Caco-2 (cell line): ENCODE measurements around the gene HOXB4. TPM values are rescaled to one million over a fixed set of nuclear protein-coding genes. Genes with fewer than 3 reads are reported as not detected.

Source experiments
- BruUV-seq: library from RNA; stranded (reverse); fragments of 400-500 nt; replicated peaks from 2 replicates; lab custom pipeline; 2021; lab: Mats Ljungman, UMichigan
- CTCF ChIA-PET: fragments of 300-600 bp; sonication (Branson Sonifier 250); formaldehyde crosslinking; loops from one replicate; lab custom pipeline; 2022; ENCODE audit warnings: antibody characterized with exemption; lab: Charles Lee
- POLR2A ChIA-PET: fragments of 300-600 bp; sonication (Branson Sonifier 250); formaldehyde crosslinking; loops from one replicate; lab custom pipeline; 2022; ENCODE audit warnings: antibody characterized with exemption; lab: Charles Lee
- DNase-seq, 2 experiments: peaks; one replicate each; pipeline versions ENCODE4 v3.0.0 to v3.0.0-alpha.2; 2020 to 2022
- H3K27me3 ChIP-seq: replicated peaks from 2 replicates; pipeline ENCODE4 v1.6.0; 2011; ENCODE audit warnings: low read length; ENCODE audit not compliant: control insufficient read depth, insufficient read depth
- H3K36me3 ChIP-seq: 2 replicates; pipeline ENCODE4 v1.5.1; 2011; ENCODE audit warnings: low read length; ENCODE audit not compliant: control insufficient read depth, insufficient read depth
- H3K4me1 ChIP-seq: fragments of 250-450 bp; sonication (Bioruptor Pico); 2 replicates; pipeline ENCODE4 v1.5.1; 2020; ENCODE audit warnings: mild to moderate bottlenecking
- H3K4me3 ChIP-seq: 2 replicates; pipeline ENCODE4 v1.5.1; 2011; ENCODE audit warnings: low read depth, mild to moderate bottlenecking, control low read depth, low read length
- H3K9me3 ChIP-seq: fragments of 250-450 bp; sonication (Bioruptor Pico); 2 replicates; pipeline ENCODE4 v1.5.1; 2020; ENCODE audit warnings: mild to moderate bottlenecking, moderate library complexity
- H3K27ac Mint-ChIP-seq: one replicate; pipeline ENCODE4 v1.8.0; 2022; ENCODE audit warnings: mixed read lengths; ENCODE audit not compliant: unreplicated experiment
- H3K27me3 Mint-ChIP-seq: one replicate; pipeline ENCODE4 v1.8.0; 2022; ENCODE audit warnings: mixed read lengths; ENCODE audit not compliant: insufficient read depth, unreplicated experiment
- H3K36me3 Mint-ChIP-seq: one replicate; pipeline ENCODE4 v1.8.0; 2022; ENCODE audit warnings: mild to moderate bottlenecking, mixed read lengths; ENCODE audit not compliant: insufficient read depth, unreplicated experiment
- H3K4me1 Mint-ChIP-seq: one replicate; pipeline ENCODE4 v1.8.0; 2022; ENCODE audit warnings: low read depth, mixed read lengths; ENCODE audit not compliant: unreplicated experiment
- H3K4me3 Mint-ChIP-seq: one replicate; pipeline ENCODE4 v1.8.0; 2022; ENCODE audit warnings: mild to moderate bottlenecking, moderate library complexity, mixed read lengths; ENCODE audit not compliant: unreplicated experiment
- H3K9me3 Mint-ChIP-seq: one replicate; pipeline ENCODE4 v1.8.0; 2022; ENCODE audit warnings: mixed read lengths; ENCODE audit not compliant: unreplicated experiment
- CTCF ChIP-seq, 2 experiments: fragments of 200-600 bp in 1 of 2; IDR thresholded peaks; 1 replicate in 1 of 2; 2 replicates in 1 of 2; pipeline versions ENCODE4 v1.5.1 to v1.8.0; 2011 to 2022; ENCODE audit warnings: antibody characterized with exemption in 1 of 2, control low read depth in 1 of 2, inconsistent platforms in 1 of 2, low read depth in 1 of 2, low read length in 1 of 2, mild to moderate bottlenecking in 1 of 2, moderate library complexity in 1 of 2; ENCODE audit not compliant: insufficient read depth in 1 of 2, severe bottlenecking in 1 of 2, unreplicated experiment in 1 of 2
- intact Hi-C: fragments of 100-400 bp; cut with micrococcal nuclease; formaldehyde crosslinking; loops from one replicate; pipeline ENCODE4 v1.10.0; 2022; ENCODE audit not compliant: unreplicated experiment
- total RNA-seq: library from RNA; stranded (reverse); gene quantifications from 2 replicates; pipeline ENCODE4 v1.2.3, GENCODE V29; 2022

The HOXB4 gene
- total RNA-seq, 1 experiment from 2014 or later: 3.4 TPM

DNA sequence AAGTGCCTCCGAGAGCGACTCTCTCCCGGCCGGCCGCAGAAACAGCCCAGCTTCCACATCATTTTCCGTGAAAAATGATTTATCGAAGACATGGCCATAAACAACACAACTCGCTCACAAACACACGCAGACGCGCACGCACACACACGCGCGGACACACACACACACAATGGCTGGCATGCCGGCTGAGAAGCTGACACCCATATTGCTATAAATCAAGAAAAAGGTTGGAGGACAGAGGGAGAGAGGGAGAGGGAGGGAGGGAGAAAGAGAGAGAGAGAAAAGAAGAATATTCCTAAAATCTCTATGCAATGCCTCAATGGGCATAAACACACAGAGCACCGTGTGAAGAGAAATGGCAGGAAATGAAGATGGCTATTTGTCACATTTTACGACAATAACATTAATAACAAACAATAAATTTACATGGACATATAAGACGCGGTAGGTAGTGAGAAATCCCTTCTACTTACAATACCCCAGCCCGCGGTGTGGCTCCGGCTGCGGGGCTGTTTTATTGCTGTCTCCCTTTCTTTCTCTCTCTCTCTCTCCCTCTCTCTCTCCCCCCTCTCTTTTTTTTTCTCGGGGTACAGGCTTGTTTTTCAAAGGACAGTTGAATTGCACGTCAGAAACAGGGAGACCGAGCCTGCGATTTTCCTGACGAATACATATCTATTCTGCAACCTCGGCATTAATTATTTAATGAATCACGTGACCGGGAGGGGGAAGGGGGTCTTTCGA, 9.5 kb downstream of the HOXB4 start:
- Mint-ChIP-seq H3K9me3 (no peaks in the 10 kb centered on the region), H3K27me3 (no peaks in the 10 kb centered on the region), H3K27ac (no peak overlapping the region), H3K36me3 (no peaks in the 10 kb centered on the region), H3K4me3 (no peak overlapping the region), H3K4me1 (no peaks in the 10 kb centered on the region)
- no peaks in the 10 kb centered on the region for H3K9me3 ChIP-seq
- DNase-seq: no peak
- H3K4me3 ChIP-seq: no peak overlapping the region
- H3K36me3 ChIP-seq: no peaks in the 10 kb centered on the region
- ChIA-PET CTCF (no interaction called here), POLR2A (no interaction called here)
- no peaks in the 10 kb centered on the region for H3K27me3 ChIP-seq
- peaks cover 17% of the 10 kb centered on the region for H3K4me1 ChIP-seq
- no TSS peak for BruUV-seq
- no peak for TF ChIP-seq CTCF (IDR thresholded peaks at IDR 0.05; ENCODE audit: insufficient read depth in 1 of 2, low read depth in 1 of 2, low read length in 1 of 2, severe bottlenecking in 1 of 2, unreplicated experiment in 1 of 2)
- intact Hi-C loops: no loop called here

DNA sequence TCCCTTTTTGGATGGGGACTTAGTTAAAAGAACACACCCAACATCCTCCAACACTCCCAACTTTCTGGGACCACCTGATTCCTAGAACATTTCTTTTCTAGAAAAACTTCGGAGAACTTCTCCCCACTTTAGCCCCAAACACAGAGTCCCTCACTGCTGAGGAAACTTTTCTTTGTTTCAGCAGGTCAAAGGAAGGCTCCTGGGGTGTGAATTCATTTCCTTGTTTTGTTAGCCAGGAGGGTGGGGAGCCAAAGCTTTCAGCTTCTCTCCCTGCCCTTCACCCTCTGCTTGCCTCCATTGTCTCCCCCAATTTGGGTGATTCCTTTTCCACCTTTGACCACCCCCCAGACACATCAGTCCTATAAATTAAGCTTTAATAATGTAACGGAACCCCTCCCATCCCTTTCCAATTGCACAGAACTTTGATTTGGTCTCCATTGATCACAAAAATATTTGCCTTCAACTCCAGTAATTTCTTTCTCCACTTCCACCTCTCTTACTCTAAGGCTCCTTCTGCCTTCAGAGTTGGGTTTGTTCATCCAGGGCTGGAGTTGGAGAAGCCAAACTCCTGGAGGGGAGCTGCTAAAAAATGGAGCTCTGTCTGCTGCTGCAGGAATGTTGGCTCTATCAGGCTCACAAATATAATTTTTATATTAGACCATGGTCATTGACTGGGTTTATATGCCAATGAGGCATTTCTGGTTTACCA, 10.3 kb downstream of the HOXB4 start:
- H3K4me3 Mint-ChIP-seq: no peak overlapping the region
- Histone ChIP-seq H3K4me1 (peaks cover 17% of the 10 kb centered on the region), H3K9me3 (no peaks in the 10 kb centered on the region), H3K27me3 (no peaks in the 10 kb centered on the region), H3K36me3 (no peaks in the 10 kb centered on the region), H3K4me3 (no peak overlapping the region)
- no peaks in the 10 kb centered on the region for H3K9me3 Mint-ChIP-seq
- DNase-seq: no peak
- no peaks in the 10 kb centered on the region for H3K4me1 Mint-ChIP-seq
- no peak for TF ChIP-seq CTCF (IDR thresholded peaks at IDR 0.05; ENCODE audit: insufficient read depth in 1 of 2, low read depth in 1 of 2, low read length in 1 of 2, severe bottlenecking in 1 of 2, unreplicated experiment in 1 of 2)
- H3K27me3 Mint-ChIP-seq: no peaks in the 10 kb centered on the region
- BruUV-seq: no TSS peak
- ChIA-PET POLR2A (no interaction called here), CTCF (no interaction called here)
- H3K27ac Mint-ChIP-seq: no peak overlapping the region
- intact Hi-C loops: no loop called here
- H3K36me3 Mint-ChIP-seq: no peaks in the 10 kb centered on the region

- ChIA-PET POLR2A (no interaction called here), CTCF (no interaction called here)
- DNase-seq: no peak
- H3K4me3 Mint-ChIP-seq: no peak overlapping the region
- Histone ChIP-seq H3K4me3 (no peak overlapping the region), H3K4me1 (peaks cover 17% of the 10 kb centered on the region), H3K9me3 (no peaks in the 10 kb centered on the region), H3K27me3 (no peaks in the 10 kb centered on the region), H3K36me3 (no peaks in the 10 kb centered on the region)
- H3K9me3 Mint-ChIP-seq: no peaks in the 10 kb centered on the region
- no peak overlapping the region for H3K27ac Mint-ChIP-seq
- H3K36me3 Mint-ChIP-seq: no peaks in the 10 kb centered on the region
- BruUV-seq: no TSS peak
- no peaks in the 10 kb centered on the region for H3K4me1 Mint-ChIP-seq
- intact Hi-C loops: no loop called here
- no peaks in the 10 kb centered on the region for H3K27me3 Mint-ChIP-seq
- no peak for TF ChIP-seq CTCF (IDR thresholded peaks at IDR 0.05; ENCODE audit: insufficient read depth in 1 of 2, low read depth in 1 of 2, low read length in 1 of 2, severe bottlenecking in 1 of 2, unreplicated experiment in 1 of 2)
These were observed 10.9 kb downstream of the HOXB4 start for GRCh38 chr17:48567209-48567608.
